ENCODE results near the gene MIX23.

GRCh38 chr3:122318620-122319019, 64.4 kb downstream of the MIX23 start:
- TF ChIP-seq, protein P1, sequence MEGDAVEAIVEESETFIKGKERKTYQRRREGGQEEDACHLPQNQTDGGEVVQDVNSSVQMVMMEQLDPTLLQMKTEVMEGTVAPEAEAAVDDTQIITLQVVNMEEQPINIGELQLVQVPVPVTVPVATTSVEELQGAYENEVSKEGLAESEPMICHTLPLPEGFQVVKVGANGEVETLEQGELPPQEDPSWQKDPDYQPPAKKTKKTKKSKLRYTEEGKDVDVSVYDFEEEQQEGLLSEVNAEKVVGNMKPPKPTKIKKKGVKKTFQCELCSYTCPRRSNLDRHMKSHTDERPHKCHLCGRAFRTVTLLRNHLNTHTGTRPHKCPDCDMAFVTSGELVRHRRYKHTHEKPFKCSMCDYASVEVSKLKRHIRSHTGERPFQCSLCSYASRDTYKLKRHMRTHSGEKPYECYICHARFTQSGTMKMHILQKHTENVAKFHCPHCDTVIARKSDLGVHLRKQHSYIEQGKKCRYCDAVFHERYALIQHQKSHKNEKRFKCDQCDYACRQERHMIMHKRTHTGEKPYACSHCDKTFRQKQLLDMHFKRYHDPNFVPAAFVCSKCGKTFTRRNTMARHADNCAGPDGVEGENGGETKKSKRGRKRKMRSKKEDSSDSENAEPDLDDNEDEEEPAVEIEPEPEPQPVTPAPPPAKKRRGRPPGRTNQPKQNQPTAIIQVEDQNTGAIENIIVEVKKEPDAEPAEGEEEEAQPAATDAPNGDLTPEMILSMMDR (IDR thresholded peaks at IDR 0.05): no peak
- TF ChIP-seq POLR2A (IDR thresholded peaks at IDR 0.05): no peak
